ENCODE results near the gene RIN2.

GRCh38 chr20:19730706-19731105 is 27.4 kb upstream of the RIN2 start:
- TF ChIP-seq CTCF (IDR thresholded peaks at IDR 0.05; ENCODE audit: low read depth, low read length) (no peak), EZH2phosphoT487 (IDR thresholded peaks at IDR 0.05; ENCODE audit: low read depth) (no peak)

Measured in OCI-LY3 (cell line).